HG02798 (cell line): ENCODE results near the gene SAP130.

Source experiments
- ATAC-seq: cut with Tn5 transposase; IDR thresholded peaks from one replicate; pipeline ENCODE4 v1.9.1; 2021; ENCODE audit warnings: mild to moderate bottlenecking; ENCODE audit not compliant: unreplicated experiment, poor library complexity

The SAP130 gene

DNA sequence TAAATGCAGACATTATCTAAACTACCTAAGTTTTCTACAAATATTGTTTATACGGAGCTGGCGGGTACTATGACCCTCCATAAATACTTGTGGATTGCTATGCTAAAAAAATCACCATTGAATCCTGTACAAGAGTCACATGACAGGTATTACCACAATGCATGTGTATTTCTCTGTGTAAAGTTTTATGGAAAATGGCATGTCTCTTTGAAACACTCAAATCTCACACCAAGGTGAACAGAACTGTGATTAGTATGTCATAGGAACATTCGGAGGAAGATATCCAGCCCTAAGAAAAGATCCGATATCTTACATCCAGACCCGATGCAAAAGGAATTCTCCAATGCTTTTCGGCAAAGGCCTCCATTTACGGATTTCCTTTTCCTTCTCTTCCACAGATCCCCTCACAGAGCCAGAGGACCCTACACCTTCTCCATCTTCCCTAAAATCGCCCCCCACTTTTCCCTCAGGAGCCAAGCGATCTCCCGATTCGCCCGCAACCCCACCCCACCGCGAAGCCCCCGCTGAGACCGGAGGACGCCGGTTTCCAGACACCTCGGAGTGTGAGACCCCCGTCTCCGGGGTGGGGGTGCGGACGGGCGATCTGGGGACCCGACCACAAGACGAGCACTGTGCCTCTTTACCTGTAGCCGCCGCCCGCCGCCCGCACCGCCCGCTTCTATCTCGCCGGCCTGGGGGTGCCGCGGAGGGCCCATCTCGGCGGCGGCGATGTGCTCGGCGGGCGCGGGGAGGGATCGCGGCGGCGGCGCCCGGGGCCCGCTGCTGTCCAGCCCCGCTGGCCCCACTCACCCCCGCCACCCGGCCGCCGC, 1.2 kb downstream of the SAP130 start:
- no peak for ATAC-seq

DNA sequence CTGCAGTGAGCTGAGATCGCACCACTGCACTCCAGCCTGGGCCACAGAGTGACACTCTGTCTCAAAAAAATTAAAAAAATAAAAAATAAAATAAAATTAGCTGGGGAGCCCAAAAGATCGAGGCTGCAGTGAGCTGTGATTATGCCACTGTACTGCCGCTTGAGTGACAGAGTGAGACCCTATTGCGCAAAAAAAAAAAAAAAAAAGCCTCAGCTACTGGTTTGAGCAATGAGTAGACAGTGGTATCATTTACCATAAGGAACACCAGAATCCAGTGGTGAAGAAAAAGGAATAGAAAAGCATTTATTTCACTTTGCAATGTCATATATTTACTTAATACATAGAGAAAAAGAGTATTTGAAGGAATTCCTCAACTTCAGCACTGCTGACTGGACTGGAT, 3.0 kb downstream of the SAP130 start:
- no peak for ATAC-seq

DNA sequence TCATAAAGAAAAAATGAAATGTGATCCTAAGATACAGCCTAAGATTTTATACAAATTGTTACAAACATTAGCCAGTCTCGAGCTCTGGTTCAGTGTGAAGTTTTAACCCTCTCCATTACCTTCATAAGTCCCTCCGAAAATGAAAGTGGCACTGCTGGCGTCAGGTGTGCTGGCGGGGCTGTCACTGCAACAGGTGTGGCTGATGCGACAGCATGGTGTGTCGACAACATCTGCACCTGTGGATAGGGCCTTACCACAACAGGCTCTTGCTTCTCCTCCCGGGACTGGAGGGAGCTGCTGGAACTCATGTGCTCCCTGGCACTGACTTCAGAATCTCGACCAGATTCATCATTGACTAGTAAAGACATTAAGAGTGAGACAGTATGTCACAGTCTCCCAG, 10.3 kb downstream of the SAP130 start:
- ATAC-seq: no peak

DNA sequence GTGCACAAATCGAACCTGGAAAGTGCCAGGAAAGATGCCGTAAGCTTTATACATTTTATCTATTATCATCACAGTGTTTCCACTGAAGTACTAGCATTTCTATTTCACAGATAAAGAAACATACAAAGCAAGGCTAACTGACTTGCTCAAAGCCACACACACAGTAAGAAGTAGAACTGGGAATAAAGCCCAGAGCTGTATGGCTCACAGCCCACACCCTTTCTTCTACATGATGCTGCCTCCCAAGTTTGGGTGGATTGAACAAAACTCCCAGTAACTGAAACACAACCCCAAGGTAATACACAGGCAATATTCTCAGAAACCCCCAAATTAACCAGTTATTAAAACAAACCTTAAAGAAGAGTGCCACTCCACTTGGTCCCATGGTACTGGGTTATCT, 11.2 kb downstream of the SAP130 start:
- ATAC-seq: no peak

DNA sequence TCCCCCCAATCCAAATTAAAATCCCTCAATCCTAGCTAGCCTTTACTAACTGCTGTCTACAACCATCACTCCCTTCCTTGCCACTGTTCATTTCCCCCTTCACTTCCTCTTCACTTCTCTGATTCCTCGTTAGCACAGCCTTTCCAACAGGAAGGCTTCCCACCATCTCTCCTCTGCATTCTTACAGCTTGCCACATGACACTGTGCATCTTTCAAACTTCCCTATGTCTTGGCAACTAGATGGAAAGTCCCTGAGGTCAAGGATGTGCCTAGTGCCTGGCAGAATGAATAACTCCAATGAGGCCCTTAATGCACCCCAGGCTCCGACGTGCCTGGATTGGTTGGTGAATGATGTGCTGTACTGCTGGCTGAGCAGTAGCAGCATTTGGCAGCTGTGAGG, 15.2 kb downstream of the SAP130 start:
- ATAC-seq: no peak

DNA sequence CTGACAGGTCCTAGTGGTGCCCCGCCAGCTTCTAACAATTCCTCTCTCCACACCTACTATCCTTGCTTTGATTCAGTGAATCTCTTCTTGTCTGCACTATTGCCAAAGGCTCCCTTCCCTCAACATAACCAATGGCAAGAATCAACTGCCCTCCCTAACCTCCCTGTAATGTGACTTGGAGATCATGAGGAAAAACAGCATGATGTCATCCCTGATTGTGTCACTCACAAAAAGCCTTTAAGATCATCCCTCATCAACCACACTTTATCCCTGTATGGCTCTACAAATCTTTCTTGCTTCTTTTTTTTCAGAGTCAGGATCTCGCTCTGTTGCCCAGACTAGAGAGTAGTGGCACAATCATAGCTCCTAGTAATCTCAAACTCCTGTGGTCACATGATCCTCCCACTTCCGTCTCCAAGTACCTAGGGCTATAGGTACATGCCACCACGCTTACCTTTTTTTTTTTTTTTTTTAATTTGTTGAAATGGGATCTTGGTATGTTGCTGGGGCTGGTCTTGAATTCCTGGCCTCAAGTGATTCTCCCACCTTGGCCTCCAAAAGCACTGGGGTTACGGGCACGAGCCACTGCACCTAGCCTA, 19.7 kb downstream of the SAP130 start:
- no peak for ATAC-seq

DNA sequence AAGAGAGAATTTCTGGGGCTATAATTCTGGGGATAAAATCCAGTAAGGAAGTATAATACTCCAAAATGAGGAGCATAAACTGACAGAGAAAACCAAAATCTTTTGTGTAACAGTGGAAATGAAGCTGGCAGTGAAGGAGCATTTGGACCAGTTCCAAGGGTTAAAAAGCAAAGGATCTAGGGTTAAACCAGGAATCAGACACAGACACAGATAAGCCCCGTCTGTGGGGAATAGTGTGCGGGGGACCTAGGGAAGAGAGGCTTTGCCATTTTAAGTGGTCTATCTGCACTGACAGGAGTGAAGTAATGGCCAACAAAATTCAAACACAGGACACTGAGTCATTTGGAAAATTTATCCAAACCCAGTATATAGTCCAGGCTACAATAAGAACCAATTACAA, 23.4 kb downstream of the SAP130 start:
- ATAC-seq: no peak

DNA sequence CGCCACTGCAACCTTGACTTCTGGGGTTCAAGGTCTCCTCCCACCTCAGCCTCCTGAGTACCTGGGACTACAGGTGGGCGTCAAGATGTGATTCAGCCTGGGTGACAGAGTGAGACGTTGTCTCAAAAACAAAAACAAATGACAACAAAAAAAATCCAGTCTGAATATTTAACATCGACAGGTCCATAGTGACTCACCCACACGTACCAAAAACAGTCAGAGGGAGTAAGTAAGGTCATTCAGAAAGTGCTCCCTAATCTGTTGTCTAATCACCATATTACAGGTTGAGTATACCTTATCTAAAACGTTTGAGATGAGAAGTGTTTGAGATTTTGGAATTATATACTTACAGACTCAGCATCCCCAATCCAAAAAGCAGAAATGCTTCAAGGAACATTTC, 24.4 kb downstream of the SAP130 start:
- no peak for ATAC-seq

DNA sequence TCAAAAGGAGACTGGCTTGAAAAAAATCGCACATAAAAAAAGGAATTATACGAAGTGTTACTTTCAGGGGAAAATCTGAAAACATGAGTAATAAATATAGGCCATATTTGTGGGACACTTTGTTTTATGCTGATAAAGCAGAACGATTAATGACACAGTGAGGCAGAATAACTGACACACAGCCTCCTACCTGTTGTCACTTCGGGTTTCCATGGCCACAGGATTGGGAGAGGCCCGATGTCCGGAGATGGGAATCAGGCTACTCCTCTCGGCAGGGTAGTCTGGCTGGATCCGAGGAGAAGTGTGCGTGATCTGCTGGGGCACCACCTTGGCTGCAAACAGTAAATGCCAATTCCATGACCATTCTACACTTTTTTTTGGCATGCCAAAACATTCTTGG, 31.7 kb downstream of the SAP130 start:
- no peak for ATAC-seq

DNA sequence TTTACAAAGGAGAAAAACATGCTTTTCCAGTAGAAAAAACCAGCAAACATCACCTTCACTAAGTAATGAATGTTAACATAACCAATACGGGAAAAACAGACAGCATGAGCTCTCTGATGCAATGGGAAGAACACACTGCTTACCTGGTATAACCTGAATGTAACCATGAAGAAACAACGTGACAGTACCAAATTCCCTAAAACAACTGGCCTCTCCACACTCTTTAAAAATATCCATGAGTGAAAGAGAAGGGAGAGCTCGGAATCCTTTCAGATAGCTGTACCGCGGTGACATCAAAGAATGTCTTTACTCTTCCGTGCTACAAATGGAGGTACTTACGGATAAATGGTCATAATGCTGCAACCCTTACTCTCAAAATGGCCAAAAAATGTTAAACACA, 32.1 kb downstream of the SAP130 start:
- ATAC-seq: no peak

DNA sequence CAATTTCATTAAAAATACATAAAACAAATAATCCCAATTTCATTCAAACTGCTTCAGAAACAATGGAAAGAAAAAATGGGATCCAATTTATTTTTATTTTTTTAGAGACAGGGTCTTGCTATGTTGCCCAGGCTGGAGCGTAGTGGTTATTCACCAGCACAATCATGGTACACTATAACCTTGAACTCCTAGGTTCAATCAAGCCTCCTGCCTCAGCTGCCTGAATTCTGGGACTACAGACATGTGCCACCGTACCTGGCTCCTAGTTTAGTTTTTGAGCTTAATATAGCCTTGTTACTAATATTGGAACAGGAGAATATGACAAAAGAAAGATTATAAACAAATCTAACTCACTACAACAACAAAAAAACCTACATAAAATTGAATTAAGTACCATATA, 34.2 kb downstream of the SAP130 start:
- ATAC-seq: no peak

DNA sequence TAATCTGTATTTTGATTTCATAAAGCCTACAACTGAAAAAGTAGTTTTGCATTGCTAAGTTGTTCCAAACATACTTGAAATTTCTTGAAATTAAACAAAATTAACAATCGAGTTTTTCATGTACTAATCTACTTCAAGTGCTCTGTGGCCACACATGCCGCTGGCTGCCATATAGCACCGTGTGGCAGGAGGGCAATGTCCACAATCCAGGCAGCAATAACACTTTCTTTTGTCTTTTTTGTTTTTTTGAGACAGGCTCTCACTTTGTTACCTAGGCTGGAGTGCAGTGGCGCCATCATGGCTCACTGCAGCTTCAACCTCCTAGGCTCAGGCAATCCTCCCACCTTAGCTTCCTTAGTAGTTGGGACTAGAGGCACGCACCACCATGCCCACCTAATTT, 36.1 kb downstream of the SAP130 start:
- no peak for ATAC-seq

DNA sequence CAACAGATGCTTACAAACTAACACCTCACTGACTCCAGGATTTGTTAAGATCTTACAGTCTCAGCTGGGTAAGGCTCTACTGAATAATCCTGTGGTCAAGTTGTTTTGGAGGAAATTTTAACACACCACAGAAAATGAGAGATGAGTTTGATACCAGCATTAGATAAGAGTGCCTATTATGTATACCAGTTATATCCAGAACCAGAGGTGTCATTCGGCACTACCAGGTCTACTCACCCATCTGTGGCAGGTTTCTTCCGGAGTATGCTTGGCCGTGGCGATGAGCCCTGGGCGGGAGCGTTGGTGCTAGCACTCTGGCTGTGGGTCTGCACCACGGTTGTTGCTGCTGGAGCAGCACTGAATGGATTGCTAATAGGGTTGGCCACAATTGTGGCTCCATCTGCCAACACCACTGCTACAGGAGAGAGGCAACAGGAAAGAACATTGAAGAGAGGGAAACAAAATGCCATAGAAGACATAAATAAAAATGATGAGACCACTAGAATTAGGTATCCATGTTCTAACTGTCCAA, 41.2 kb downstream of the SAP130 start:
- ATAC-seq: no peak

DNA sequence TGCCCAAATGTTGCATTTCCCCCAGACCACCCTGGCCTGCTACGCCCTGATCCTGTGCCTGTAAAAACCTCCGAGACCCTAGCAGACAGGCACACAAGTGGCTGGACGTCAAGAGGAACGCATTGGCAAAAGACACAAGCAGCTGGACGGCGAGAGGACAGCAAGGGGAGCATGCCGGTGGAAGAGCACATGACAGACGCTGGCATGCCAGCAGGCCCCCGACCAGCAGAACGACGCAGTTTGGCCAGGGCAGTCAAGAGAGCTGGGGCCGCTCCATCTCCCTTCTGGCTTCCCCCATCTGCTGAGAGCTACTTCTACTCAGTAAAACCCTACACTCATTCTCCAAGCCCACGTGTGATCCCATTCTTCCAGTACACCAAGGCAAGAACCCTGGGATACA, 42.1 kb downstream of the SAP130 start:
- ATAC-seq: no peak

DNA sequence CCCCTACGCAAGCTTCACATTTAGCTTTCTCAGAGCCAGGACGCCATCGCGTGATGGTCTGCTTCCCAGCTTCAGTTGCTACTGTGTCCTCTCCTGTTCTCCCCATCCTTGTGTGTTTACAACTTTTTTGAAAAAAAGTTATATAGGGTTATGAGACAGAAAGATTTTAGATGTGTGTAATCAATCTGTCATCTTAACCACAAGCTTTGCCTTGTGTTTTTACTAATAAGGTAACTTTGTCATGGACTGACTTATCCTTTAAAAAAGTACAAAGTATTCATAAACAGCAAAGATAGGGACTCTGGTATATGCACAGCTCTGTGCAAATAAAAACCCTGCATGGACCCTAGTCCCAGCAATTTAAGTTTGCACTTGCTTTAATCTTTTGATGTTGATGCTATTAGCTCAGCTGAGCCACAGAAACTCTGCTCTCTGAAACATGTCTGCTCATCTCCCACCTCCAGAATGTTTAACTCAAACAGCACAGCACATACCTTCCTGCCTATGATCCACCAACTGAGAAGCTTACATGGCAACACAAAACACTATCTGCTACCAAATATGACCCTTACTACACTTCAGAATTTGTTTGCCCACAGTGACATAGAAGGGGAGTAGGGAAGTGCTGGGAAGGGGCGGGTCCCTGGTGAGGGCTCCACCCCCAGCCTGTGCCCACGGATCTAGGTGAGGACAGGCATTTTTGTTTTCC, 42.7 kb downstream of the SAP130 start:
- no peak for ATAC-seq

DNA sequence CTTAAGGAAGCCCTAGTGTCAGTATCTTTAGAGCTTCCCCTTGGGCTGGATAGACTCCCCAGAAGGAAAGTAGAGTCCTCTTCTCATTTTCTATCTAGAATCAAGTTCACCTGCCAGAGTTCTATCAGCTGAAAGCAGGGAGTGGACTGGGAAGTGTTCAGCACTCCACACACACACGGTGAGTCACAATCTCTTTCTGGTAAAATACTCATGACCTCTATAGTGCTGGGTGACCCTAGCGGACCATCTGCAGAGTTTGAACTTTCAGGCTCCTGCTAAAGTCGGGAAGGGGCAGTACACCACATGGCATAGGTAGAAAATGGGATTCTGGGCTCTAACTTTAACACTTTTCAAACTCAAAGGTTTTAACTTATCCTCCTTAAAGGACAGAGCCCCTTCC, 43.3 kb downstream of the SAP130 start:
- ATAC-seq: no peak

DNA sequence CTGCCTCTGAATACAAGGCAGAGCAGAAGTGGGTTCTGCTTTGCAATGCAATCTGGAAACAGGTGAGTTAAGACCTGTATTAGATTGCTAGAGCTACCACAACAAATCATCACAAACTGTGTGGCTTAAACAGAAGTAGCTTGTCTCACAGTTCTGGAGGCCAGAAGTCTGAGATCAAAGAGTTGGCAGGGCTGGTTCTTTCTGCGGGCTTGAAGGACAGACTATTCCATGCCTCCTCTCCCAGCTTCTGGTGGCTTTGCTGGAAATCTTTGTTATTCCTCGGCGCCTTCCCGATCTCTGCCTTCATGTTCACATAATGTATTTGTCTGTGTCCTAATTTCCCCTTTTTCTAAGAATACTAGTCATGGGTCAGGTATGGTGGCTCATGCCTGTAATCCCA, 58.4 kb downstream of the SAP130 start:
- no peak for ATAC-seq

DNA sequence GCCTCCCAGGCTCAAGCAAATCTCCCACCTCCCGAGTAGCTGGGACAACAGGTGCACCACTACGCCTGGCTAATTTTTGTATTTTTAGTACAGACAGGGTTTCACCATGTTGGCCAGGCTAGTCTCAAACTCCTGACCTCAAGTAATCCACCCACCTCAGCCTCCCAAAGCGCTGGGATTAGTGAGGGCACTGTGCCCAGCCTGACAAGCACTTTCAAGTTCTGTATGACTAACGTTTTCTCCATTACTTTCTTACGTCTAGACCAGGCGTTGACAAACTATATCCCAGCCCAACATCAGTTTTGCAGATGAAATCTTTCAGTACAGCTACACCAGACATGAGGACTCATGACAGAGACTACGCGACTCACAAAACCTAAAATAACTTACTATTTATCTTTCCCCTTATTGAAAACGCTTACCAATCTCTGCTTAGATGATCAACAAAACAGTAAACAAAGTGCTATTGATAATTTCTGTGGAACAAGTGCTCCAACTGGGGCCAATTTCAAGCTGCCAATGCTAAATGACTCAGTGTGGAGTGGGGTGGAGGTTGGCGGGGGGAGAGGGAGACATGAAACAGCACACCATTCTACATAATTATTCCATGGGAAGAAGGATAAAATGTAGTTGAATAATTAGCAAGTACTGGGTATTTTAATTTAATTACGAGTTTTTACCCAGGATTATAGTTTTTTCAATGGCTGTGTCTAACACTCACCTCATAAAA, 59.1 kb downstream of the SAP130 start:
- ATAC-seq: no peak

DNA sequence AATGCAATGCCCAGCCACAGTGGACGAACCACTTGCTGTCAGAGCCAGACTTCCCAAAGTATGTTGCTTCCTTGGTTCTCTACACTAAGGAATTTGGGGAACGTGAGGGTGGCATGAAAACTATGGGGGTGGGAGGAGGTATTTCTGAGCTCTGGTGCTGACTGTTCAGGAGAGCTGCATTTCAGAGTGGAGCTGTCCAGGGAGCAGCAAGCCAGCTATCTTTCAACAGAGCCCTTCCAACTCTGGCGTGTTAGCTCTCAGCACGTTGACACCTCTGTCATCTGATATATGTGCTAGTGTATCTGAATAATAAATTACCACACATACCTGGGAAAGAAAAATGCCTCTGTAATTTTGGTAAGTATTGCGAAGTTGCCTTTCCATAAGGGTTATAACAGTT, 66.1 kb downstream of the SAP130 start:
- ATAC-seq: no peak

DNA sequence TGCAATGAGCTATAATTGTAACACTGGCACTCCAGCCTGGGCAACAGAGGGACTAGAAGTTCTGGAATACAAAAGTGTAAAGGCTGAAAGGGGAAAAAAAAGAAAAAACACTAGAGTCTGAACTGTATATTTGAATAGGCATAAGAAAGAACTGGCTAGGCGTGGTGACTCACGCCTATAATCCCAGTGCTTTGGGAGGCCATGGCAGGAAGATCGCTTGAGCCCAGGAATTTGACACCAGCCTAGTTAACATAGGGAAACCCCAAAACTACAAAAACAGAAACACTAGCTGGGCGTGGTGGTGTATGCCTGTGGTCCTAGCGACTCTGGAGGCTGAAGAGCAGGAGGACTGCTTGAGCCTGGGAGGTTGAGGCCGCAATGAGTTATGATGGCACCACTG, 70.6 kb downstream of the SAP130 start:
- ATAC-seq: no peak

DNA sequence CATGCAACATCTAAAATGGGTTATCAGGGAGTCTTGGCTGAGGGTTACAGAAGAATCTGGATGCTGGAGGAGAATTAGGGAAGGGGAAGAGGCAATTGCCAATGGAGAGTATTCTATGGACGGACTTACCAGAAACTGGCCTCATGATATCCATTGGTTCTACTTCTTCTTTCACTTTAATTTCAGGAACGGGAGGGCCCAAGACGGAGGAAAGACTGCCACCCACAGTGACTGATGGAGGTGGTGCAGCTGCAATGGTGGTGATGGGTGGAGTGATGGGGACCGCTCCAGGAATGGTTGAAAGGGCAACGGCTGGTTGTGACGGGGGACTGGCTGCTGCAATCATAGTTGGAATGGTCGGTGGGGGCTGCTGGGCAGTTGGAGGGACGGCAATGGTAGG, 73.0 kb downstream of the SAP130 start:
- no peak for ATAC-seq
